WTC11 (cell line): ENCODE data around the gene NLGN1.

ENCODE experiments used
- TF ChIP-seq, protein P1 (sequence below): fragments of 200-600 bp; IDR thresholded peaks from 2 replicates; pipeline ENCODE4 v1.8.0; 2022; ENCODE audit warnings: antibody characterized with exemption
- TF ChIP-seq, protein P2 (sequence below): sonication (generic); formaldehyde crosslinking; IDR thresholded peaks from 2 replicates; pipeline ENCODE4 v1.8.0; 2022; ENCODE audit warnings: missing genetic modification reagents

DNA sequence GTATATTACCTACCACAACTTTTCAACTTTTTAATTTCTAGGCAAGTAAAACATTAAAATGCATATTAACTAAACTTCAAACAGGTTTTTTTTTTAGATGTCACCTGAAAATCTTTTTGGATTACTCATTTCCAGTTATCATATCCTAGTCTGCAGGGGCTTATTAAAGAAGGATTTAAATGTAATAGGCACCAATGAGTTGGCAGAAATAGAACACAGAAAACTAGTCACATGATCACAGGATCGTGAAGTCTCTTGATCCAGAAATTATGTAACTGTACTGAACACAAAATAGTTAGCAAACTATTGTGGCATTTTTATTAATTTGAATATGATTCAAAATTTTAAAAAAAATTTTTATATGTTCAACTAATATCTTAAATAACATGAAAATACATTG, 807.2 kb downstream of the NLGN1 start:
- TF ChIP-seq, protein P1, sequence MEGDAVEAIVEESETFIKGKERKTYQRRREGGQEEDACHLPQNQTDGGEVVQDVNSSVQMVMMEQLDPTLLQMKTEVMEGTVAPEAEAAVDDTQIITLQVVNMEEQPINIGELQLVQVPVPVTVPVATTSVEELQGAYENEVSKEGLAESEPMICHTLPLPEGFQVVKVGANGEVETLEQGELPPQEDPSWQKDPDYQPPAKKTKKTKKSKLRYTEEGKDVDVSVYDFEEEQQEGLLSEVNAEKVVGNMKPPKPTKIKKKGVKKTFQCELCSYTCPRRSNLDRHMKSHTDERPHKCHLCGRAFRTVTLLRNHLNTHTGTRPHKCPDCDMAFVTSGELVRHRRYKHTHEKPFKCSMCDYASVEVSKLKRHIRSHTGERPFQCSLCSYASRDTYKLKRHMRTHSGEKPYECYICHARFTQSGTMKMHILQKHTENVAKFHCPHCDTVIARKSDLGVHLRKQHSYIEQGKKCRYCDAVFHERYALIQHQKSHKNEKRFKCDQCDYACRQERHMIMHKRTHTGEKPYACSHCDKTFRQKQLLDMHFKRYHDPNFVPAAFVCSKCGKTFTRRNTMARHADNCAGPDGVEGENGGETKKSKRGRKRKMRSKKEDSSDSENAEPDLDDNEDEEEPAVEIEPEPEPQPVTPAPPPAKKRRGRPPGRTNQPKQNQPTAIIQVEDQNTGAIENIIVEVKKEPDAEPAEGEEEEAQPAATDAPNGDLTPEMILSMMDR, result no peak
- TF ChIP-seq, protein P2, sequence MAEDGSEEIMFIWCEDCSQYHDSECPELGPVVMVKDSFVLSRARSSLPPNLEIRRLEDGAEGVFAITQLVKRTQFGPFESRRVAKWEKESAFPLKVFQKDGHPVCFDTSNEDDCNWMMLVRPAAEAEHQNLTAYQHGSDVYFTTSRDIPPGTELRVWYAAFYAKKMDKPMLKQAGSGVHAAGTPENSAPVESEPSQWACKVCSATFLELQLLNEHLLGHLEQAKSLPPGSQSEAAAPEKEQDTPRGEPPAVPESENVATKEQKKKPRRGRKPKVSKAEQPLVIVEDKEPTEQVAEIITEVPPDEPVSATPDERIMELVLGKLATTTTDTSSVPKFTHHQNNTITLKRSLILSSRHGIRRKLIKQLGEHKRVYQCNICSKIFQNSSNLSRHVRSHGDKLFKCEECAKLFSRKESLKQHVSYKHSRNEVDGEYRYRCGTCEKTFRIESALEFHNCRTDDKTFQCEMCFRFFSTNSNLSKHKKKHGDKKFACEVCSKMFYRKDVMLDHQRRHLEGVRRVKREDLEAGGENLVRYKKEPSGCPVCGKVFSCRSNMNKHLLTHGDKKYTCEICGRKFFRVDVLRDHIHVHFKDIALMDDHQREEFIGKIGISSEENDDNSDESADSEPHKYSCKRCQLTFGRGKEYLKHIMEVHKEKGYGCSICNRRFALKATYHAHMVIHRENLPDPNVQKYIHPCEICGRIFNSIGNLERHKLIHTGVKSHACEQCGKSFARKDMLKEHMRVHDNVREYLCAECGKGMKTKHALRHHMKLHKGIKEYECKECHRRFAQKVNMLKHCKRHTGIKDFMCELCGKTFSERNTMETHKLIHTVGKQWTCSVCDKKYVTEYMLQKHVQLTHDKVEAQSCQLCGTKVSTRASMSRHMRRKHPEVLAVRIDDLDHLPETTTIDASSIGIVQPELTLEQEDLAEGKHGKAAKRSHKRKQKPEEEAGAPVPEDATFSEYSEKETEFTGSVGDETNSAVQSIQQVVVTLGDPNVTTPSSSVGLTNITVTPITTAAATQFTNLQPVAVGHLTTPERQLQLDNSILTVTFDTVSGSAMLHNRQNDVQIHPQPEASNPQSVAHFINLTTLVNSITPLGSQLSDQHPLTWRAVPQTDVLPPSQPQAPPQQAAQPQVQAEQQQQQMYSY, result no peak
